SK-N-SH treated with all-trans-retinoic acid at 6 μM for 48 hours (cell line): ENCODE results near the gene AP1G1.

Experiments
- ATAC-seq: fragments of 200-7000 bp; cut with Tn5 transposase; 3 replicates; pipeline ENCODE4 v1.9.1; 2020; ENCODE audit warnings: mild to moderate bottlenecking, moderate library complexity
- ARNTL ChIP-seq: fragments of 450-650 bp; formaldehyde crosslinking; IDR thresholded peaks from 2 replicates; pipeline ENCODE4 v1.5.0; 2020; ENCODE audit warnings: low read depth, mild to moderate bottlenecking, moderate library complexity, borderline replicate concordance
- BACH2 ChIP-seq: fragments of 250-450 bp; sonication (Bioruptor Pico); IDR thresholded peaks from 2 replicates; pipeline ENCODE4 v1.9.0; 2021; ENCODE audit warnings: mild to moderate bottlenecking, borderline replicate concordance
- CREB5 ChIP-seq: fragments of 250-450 bp; sonication (Bioruptor Pico); IDR thresholded peaks from 2 replicates; pipeline ENCODE4 v1.5.1; 2020; ENCODE audit warnings: low read depth, mild to moderate bottlenecking, moderate library complexity
- CSDC2 ChIP-seq: fragments of 250-450 bp; sonication (Bioruptor Pico); IDR thresholded peaks from 2 replicates; pipeline ENCODE4 v1.5.0; 2020; ENCODE audit warnings: mild to moderate bottlenecking, moderate library complexity
- CSRNP3 ChIP-seq: fragments of 250-450 bp; sonication (Bioruptor Pico); IDR thresholded peaks from 2 replicates; pipeline ENCODE4 v1.5.1; 2021; ENCODE audit warnings: mild to moderate bottlenecking, moderate library complexity
- ESRRG ChIP-seq: fragments of 250-450 bp; sonication (Bioruptor Pico); IDR thresholded peaks from 2 replicates; pipeline ENCODE4 v1.6.1; 2021; ENCODE audit warnings: mild to moderate bottlenecking
- ISL1 ChIP-seq: fragments of 250-450 bp; sonication (Bioruptor Pico); IDR thresholded peaks from 2 replicates; pipeline ENCODE4 v2.1.2; 2022; ENCODE audit warnings: mild to moderate bottlenecking, moderate library complexity
- POU6F1 ChIP-seq: fragments of 250-450 bp; sonication (Bioruptor Pico); IDR thresholded peaks from 2 replicates; pipeline ENCODE4 v1.8.0; 2021; ENCODE audit warnings: low read depth, mild to moderate bottlenecking, moderate library complexity, borderline replicate concordance
- PPARA ChIP-seq: fragments of 250-450 bp; sonication (Bioruptor Pico); IDR thresholded peaks from 2 replicates; pipeline ENCODE4 v1.5.0; 2020; ENCODE audit warnings: mild to moderate bottlenecking, borderline replicate concordance
- RARB ChIP-seq: fragments of 250-450 bp; sonication (Bioruptor Pico); IDR thresholded peaks from 2 replicates; pipeline ENCODE4 v1.8.0; 2021; ENCODE audit warnings: mild to moderate bottlenecking, moderate library complexity
- SNAI2 ChIP-seq: fragments of 250-450 bp; sonication (Bioruptor Pico); IDR thresholded peaks from 2 replicates; pipeline ENCODE4 v1.5.0; 2020; ENCODE audit warnings: mild to moderate bottlenecking, moderate library complexity
- TOX ChIP-seq: fragments of 250-450 bp; sonication (Bioruptor Pico); IDR thresholded peaks from 2 replicates; pipeline ENCODE4 v1.8.0; 2021; ENCODE audit warnings: mild to moderate bottlenecking, moderate library complexity, borderline replicate concordance
- TSHZ2 ChIP-seq: fragments of 250-450 bp; sonication (Bioruptor Pico); IDR thresholded peaks from 2 replicates; pipeline ENCODE4 v1.5.0; 2020; ENCODE audit warnings: mild to moderate bottlenecking, moderate library complexity
- ZC3H10 ChIP-seq: fragments of 250-450 bp; sonication (Bioruptor Pico); IDR thresholded peaks from 2 replicates; pipeline ENCODE4 v1.5.1; 2021; ENCODE audit warnings: mild to moderate bottlenecking, moderate library complexity
- ZFP3 ChIP-seq: fragments of 250-450 bp; sonication (Bioruptor Pico); IDR thresholded peaks from 2 replicates; pipeline ENCODE4 v1.5.0; 2020; ENCODE audit warnings: mild to moderate bottlenecking, moderate library complexity
- ZNF565 ChIP-seq: fragments of 450-650 bp; formaldehyde crosslinking; conservative IDR thresholded peaks from 2 replicates; pipeline ENCODE4 v1.5.0; 2020; ENCODE audit warnings: low read depth, mild to moderate bottlenecking, moderate library complexity
- ZNF70 ChIP-seq: fragments of 450-650 bp; formaldehyde crosslinking; IDR thresholded peaks from 2 replicates; pipeline ENCODE4 v1.5.0; 2020; ENCODE audit warnings: mild to moderate bottlenecking, moderate library complexity

Gene AP1G1

GRCh38 chr16:71726476-71727315, 81.9 kb downstream of the AP1G1 start:
- TF ChIP-seq CREB5 (CRISPR knock-in tag), result no peak
- no peak for TF ChIP-seq SNAI2 (CRISPR knock-in tag)
- no peak for TF ChIP-seq TSHZ2 (CRISPR knock-in tag)
- no peak for TF ChIP-seq ARNTL (CRISPR knock-in tag)
- TF ChIP-seq POU6F1 (CRISPR knock-in tag), result no peak
- TF ChIP-seq CSDC2 (CRISPR knock-in tag), result no peak
- TF ChIP-seq ZFP3, result no peak
- no peak for TF ChIP-seq ZNF70 (CRISPR knock-in tag)
- TF ChIP-seq CSRNP3 (CRISPR knock-in tag), result no peak
- no peak for TF ChIP-seq TOX
- no peak for ATAC-seq

- ATAC-seq, result no peak
- TF ChIP-seq POU6F1 (CRISPR knock-in tag) (no peak), ESRRG (CRISPR knock-in tag) (no peak), CSRNP3 (CRISPR knock-in tag) (no peak), ISL1 (no peak), ZC3H10 (CRISPR knock-in tag) (no peak), RARB (CRISPR knock-in tag) (no peak), ARNTL (CRISPR knock-in tag) (no peak), ZNF565 (CRISPR knock-in tag) (no peak), ZFP3 (no peak), CSDC2 (CRISPR knock-in tag) (no peak), PPARA (CRISPR knock-in tag) (no peak), BACH2 (CRISPR knock-in tag) (no peak)
Observed at GRCh38 chr16:71724320-71724751, 84.3 kb downstream of the AP1G1 start, which contains the start of gene PHLPP2. PHLPP2 (minus strand) TSS chr16:71724701; CDS start chr16:71714795, 9,906 bp downstream.
